ENCODE data around the gene MASP1. TPM values are rescaled to one million over a fixed set of nuclear protein-coding genes. Genes with fewer than 3 reads are reported as not detected.
A peak's percentile ranks its signal among the peaks of the same experiment; 100 is the strongest.

MASP1 gene
- total and polyA plus RNA-seq, 2 donors (not counting 1 experiment from before 2014, with no cell fraction given): 145 to 328 TPM

DNA sequence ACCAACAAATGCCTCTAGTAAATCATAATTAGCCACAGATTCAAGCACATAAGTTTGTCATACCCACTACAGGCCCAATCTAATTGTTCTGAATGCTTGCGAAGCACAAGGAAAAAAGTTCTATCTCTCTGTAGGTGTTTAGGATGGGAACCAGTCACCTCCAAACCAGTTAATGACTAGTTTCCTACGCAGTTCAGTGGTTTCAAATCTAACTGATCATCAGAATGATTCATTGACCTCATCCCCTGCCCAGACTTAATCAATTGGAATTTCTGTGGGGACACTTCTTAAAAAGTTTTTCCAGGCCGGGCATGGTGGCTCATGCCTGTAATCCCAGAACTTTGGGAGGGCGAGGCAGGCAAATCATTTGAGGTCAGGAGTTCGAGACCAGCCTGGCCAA is 24.3 kb upstream of the MASP1 start:
- Histone ChIP-seq H4K20me1 (ENCODE audit: control insufficient read depth, extremely low read depth, insufficient read depth, low read length) (no peaks in the 10 kb centered on the region), H3K27ac (ENCODE audit: insufficient read depth, low read length) (no peak overlapping the region), H3K4me3 (replicated peaks in 1 of 4; ENCODE audit: control extremely low read depth in 1 of 4, insufficient read depth in 1 of 4, low read depth in 3 of 4, low read length in 4 of 4) (no peak overlapping the region), H3K9me3 (ENCODE audit: control insufficient read depth, insufficient read depth, low read depth, low read length) (no peaks in the 10 kb centered on the region), H3K9ac (ENCODE audit: insufficient read depth, low read length) (no peak overlapping the region), H2AFZ (ENCODE audit: low read length) (no peak overlapping the region), H3K4me1 (ENCODE audit: control insufficient read depth, extremely low read depth, insufficient read depth, low read length) (peaks cover 4% of the 10 kb centered on the region), H3K36me3 (ENCODE audit: control insufficient read depth, insufficient read depth, low read length) (no peaks in the 10 kb centered on the region), H3K27me3 (ENCODE audit: control insufficient read depth, insufficient read depth, low read length) (no peaks in the 10 kb centered on the region), H3K4me2 (ENCODE audit: extremely low read depth, insufficient read depth, low read length) (no peak overlapping the region), H3K79me2 (ENCODE audit: control insufficient read depth, insufficient read depth, low read length) (no peaks in the 10 kb centered on the region)
- DNase-seq (ENCODE audit: low read depth in 2 of 2): peak in 1 of 2 donors; percentile 17
- TF ChIP-seq CTCF (conservative IDR thresholded peaks at IDR 0.05 in 1 of 2, IDR thresholded peaks at IDR 0.05 in 1 of 2; ENCODE audit: low read depth in 1 of 2, low read length in 2 of 2): no peak
- no peak for TF ChIP-seq EZH2 (IDR thresholded peaks at IDR 0.05; ENCODE audit: low read length, missing control alignments)

GRCh38 chr3:187314176-187314575 is 22.6 kb upstream of the MASP1 start:
- DNase-seq (ENCODE audit: low read depth in 2 of 2): no peak
- TF ChIP-seq CTCF (conservative IDR thresholded peaks at IDR 0.05 in 1 of 2, IDR thresholded peaks at IDR 0.05 in 1 of 2; ENCODE audit: low read depth in 1 of 2, low read length in 2 of 2): no peak
- no peak for TF ChIP-seq EZH2 (IDR thresholded peaks at IDR 0.05; ENCODE audit: low read length, missing control alignments)

GRCh38 chr3:187310954-187311470 is 19.5 kb upstream of the MASP1 start:
- no peak for DNase-seq (ENCODE audit: low read depth in 2 of 2)
- no peak overlapping the region for H2AFZ ChIP-seq (ENCODE audit: low read length)
- no peaks in the 10 kb centered on the region for H3K36me3 ChIP-seq (ENCODE audit: control insufficient read depth, insufficient read depth, low read length)
- no peaks in the 10 kb centered on the region for H3K27me3 ChIP-seq (ENCODE audit: control insufficient read depth, insufficient read depth, low read length)
- no peak overlapping the region for H3K9ac ChIP-seq (ENCODE audit: insufficient read depth, low read length)
- no peak overlapping the region for H3K4me3 ChIP-seq (replicated peaks in 1 of 4; ENCODE audit: control extremely low read depth in 1 of 4, insufficient read depth in 1 of 4, low read depth in 3 of 4, low read length in 4 of 4)
- no peaks in the 10 kb centered on the region for H3K9me3 ChIP-seq (ENCODE audit: control insufficient read depth, insufficient read depth, low read depth, low read length)
- no peak overlapping the region for H3K4me2 ChIP-seq (ENCODE audit: extremely low read depth, insufficient read depth, low read length)
- H3K27ac ChIP-seq (ENCODE audit: insufficient read depth, low read length): no peak overlapping the region
- no peaks in the 10 kb centered on the region for H3K79me2 ChIP-seq (ENCODE audit: control insufficient read depth, insufficient read depth, low read length)
- TF ChIP-seq CTCF (conservative IDR thresholded peaks at IDR 0.05 in 1 of 2, IDR thresholded peaks at IDR 0.05 in 1 of 2; ENCODE audit: low read depth in 1 of 2, low read length in 2 of 2): no peak
- TF ChIP-seq EZH2 (IDR thresholded peaks at IDR 0.05; ENCODE audit: low read length, missing control alignments): no peak
- no peaks in the 10 kb centered on the region for H3K4me1 ChIP-seq (ENCODE audit: control insufficient read depth, extremely low read depth, insufficient read depth, low read length)
- H4K20me1 ChIP-seq (ENCODE audit: control insufficient read depth, extremely low read depth, insufficient read depth, low read length): no peaks in the 10 kb centered on the region

More at GRCh38 chr3:187314176-187314575, 22.6 kb upstream of the MASP1 start:
- Histone ChIP-seq H3K4me1 (ENCODE audit: control insufficient read depth, extremely low read depth, insufficient read depth, low read length) (no peaks in the 10 kb centered on the region), H3K27me3 (ENCODE audit: control insufficient read depth, insufficient read depth, low read length) (no peaks in the 10 kb centered on the region), H4K20me1 (ENCODE audit: control insufficient read depth, extremely low read depth, insufficient read depth, low read length) (no peaks in the 10 kb centered on the region), H3K9ac (ENCODE audit: insufficient read depth, low read length) (no peak overlapping the region), H3K4me2 (ENCODE audit: extremely low read depth, insufficient read depth, low read length) (no peak overlapping the region), H3K36me3 (ENCODE audit: control insufficient read depth, insufficient read depth, low read length) (no peaks in the 10 kb centered on the region), H3K27ac (ENCODE audit: insufficient read depth, low read length) (no peak overlapping the region), H3K79me2 (ENCODE audit: control insufficient read depth, insufficient read depth, low read length) (no peaks in the 10 kb centered on the region), H2AFZ (ENCODE audit: low read length) (no peak overlapping the region), H3K4me3 (replicated peaks in 1 of 4; ENCODE audit: control extremely low read depth in 1 of 4, insufficient read depth in 1 of 4, low read depth in 3 of 4, low read length in 4 of 4) (no peak overlapping the region), H3K9me3 (ENCODE audit: control insufficient read depth, insufficient read depth, low read depth, low read length) (no peaks in the 10 kb centered on the region)

Data from fibroblast of lung (primary cell).